ENCODE data around the gene PTPRN2.
"Not testable (repeated sequence)": the region's sequence is repeated elsewhere in the genome, so short reads cannot be mapped to it uniquely, and the experiment has no call there.

Gene PTPRN2

GRCh38 chr7:157847756-157848487, 739.7 kb downstream of the PTPRN2 start:
- DNase-seq: not testable (repeated sequence)

GRCh38 chr7:157846746-157847145, 740.9 kb downstream of the PTPRN2 start:
- DNase-seq: not testable (repeated sequence)

DNA sequence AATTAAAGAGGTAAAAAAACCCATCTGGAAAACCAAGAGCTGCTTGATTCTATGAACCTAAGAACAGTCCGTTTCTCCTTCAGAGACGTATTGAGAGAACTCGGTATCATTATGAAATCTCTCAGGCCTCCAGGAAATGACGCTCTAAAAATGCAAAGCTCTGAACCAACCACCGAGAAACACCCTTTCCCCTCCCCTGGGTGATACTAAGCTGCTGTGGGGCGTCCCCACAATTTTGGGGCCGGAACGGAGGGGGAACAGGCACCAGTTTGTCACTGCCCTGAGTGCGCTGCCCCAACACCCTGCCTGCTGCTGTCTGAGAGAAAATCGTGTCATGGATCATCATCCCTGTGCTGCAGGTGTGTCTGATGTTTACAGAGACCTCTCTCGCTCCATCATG, 741.4 kb downstream of the PTPRN2 start:
- no peak for DNase-seq

DNA sequence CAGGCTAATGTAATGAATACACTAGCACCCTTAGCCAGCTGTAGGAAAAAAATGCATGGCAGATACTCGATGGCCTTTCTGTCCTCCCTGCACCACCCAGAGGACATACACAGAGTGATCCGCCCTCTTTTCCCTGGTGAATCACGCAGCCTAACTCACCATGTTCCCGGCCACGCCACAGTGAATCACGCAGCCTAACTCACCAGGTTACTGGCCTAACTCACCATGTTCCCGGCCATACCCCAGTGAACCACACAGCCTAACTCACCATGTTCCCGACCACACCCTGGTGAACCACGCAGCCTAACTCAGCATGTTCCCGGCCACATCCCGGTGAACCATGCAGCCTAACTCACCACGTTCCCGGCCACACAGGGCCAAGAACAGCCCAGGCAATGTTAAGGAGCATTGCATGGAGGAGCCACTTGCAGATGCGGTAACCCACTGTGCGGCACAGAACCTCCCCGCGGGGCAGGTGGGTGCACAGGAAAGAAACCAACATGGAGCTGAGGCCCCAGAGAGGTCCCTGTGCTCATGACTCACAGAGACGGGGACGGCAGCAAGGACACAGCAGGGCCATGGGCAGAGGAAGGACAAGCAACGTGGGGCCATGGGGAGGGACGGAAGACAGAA, 742.3 kb downstream of the PTPRN2 start:
- DNase-seq: no peak

DNA sequence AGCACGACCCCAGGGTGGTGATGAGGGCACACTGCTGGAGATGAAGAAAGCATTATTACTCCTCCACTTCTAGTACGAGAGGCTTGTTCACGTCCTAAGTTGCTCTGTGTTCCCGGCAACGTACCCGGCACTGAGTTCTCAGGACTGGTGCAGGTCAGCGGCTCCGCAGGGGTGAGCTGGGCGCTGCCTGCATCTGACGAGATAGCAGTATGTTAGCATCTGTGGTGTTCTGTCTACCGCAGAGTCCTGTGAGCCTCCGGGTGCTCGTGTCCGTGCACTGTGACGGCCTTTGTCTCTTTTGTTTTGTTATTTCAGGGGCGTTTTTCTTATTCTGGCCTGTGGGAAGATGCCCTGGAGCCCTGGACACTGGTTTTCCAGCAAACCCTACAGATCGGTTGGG, 743.0 kb downstream of the PTPRN2 start:
- no peak for DNase-seq

GRCh38 chr7:157844141-157844540, 743.5 kb downstream of the PTPRN2 start:
- no peak for DNase-seq

DNA sequence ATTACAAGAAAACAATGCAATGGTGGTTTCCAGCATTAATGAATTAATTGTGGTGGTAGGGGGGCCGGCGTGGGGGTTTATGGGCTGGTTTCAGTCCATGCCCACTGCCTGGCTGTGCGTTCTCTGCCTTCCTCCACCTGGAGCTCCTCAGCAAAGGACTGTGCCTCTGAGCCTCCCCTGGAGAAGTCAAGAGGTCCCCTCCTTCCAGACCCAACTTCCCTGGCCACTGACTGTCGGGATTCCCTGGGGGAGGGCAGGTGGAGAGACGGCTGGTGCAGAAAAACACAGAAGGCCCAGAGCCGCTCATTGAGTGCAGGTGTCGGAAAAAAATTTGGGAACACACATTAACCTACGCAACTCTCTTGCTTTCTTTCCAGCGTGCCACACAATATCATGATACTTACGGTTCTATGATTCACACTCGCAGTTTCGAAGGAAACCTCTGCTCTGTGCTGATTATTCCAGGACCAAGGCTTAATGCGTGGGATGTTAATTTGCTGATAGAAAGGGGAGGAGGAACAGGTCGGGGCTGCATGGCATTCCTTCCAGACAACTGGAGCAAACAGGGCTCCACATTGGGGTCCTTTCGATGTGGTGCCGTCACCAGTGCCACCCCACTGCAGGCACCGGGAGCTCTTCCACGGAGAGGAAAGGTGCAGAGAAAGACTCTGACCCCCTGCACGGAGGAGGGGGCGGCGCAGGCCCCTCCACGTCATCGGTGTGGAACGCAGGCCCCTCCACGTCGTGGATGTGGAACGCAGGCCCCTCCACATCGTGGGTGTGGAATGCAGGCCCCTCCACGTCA, 744.1 kb downstream of the PTPRN2 start:
- DNase-seq: no peak

- DNase-seq: no peak
Observed at GRCh38 chr7:157841773-157842370, 745.8 kb downstream of the PTPRN2 start.

GRCh38 chr7:157840914-157841772, 746.5 kb downstream of the PTPRN2 start:
- no peak for DNase-seq

DNA sequence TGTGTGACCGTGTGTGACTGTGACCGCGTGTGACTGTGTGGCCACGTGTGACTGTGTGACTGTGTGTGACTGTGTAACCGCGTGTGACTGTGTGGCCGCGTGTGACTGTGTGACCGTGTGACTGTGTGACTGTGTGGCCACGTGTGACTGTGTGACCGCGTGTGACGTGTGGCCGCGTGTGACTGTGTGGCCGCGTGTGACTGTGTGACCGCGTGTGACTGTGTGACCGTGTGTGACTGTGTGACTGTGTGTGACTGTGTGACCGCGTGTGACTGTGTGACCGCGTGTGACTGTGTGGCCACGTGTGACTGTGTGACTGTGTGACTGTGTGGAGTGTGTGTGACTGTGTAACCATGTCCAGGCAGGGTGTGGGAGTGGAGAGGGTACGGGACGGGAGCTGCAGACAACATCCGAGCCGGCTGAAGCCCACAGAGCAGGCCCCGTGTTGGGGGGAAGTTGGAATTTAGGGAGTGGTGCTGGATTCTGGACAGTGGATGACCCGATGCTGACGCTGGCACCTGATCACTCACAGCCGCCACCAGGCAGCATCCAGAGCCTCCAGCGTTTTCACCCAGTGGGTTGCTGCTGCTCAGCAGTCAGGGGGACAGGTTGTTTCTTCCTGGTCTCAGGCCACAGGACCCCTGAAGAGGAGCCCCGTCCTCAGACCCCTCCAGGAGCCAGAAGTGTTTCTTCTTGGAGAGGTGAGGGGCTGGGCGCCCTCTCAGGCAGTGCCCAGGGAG, 747.3 kb downstream of the PTPRN2 start:
- no peak for DNase-seq

- DNase-seq: no peak
Observed at GRCh38 chr7:157839672-157840167, 747.9 kb downstream of the PTPRN2 start.

GRCh38 chr7:157839226-157839625, 748.4 kb downstream of the PTPRN2 start:
- DNase-seq: no peak

- no peak for DNase-seq
Observed at GRCh38 chr7:157837561-157837960, 750.1 kb downstream of the PTPRN2 start.

DNA sequence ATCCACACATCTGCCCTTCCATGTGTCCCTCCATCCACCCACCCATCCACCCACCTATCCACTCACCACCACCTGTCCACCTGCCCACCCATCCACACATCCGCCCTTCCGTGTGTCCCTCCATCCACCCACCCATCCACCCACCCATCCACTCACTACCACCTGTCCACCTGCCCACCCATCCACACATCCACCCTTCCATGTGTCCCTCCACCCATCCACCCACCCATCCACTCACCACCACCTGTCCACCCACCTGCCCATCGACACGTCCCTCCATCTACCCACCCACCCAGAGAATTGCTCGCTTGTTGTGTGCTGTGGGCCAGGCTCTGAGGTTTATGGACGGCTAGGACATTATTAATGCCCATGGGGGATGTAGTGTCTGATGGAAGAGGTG, 750.6 kb downstream of the PTPRN2 start:
- DNase-seq: no peak

DNA sequence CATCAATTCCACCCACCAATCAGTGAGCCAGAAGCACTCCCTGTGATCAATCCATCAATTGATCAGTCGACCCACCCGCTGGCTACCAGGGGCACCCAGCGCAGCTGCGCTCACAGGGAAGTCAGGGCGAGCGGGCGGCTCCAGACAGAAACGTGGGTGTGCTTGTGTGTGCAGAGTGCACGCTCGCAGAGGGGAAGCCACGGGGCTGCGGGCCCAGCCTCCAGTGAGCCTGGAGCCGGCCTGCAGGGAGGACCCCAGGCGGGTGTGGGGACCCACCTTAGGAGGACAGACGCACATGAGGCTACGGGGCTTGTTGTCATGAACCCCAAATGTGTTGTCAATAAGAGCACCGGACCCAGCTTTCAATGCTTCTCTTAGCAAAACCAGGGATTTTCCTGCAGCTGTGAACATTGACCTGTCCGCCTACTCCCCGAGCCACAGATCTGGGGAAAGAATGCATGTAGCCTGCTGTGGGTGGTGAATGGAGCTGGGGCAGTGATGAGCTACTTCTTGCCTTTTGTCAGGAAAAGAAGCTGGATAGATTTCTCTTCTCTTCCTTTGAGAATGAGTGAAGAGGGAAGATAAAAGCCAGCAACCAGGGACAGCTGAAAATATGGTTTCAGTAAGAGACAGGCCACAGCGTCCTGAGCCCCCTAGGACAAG, 753.0 kb downstream of the PTPRN2 start:
- no peak for DNase-seq

DNA sequence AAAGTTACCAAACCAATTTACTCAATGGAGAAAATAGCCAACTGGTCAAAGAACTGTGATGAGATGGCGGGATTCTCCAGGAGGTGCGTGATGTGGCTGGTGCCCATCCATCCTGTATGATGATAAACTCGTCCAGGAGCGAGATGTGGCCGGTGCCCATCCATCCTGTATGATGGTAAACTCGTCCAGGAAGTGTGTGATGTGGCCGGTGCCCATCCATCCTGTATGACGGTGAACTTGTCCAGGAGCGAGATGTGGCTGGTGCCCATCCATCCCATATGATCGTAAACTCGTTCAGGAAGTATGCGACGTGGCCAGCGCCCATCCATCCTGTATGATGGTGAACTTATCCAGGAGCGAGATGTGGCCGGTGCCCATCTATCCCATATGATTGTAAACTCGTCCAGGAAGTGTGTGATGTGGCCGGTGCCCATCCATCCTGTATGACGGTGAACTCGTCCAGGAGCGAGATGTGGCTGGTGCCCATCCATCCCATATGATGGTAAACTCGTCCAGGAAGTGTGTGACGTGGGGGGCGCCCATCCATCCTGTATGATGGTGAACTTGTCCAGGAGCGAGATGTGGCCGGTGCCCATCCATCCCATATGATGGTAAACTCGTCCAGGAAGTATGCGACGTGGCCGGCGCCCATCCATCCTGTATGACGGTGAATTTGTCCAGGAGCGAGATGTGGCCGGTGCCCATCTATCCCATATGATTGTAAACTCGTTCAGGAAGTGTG, 754.6 kb downstream of the PTPRN2 start:
- no peak for DNase-seq

- no peak for DNase-seq
Observed at GRCh38 chr7:157832421-157832820, 755.2 kb downstream of the PTPRN2 start.

GRCh38 chr7:157832006-157832405, 755.6 kb downstream of the PTPRN2 start:
- DNase-seq: no peak

- no peak for DNase-seq
Observed at GRCh38 chr7:157831143-157831905, 756.3 kb downstream of the PTPRN2 start.
